T-helper 2 cell treated with Interferon-gamma antibody and Interleukin-4, amounts not matched to agents 5 μg/mL and 100 μg/mL, for 36 hours (primary cell): ENCODE data around the gene CCBE1.
"Not testable (repeated sequence)": the region's sequence is repeated elsewhere in the genome, so short reads cannot be mapped to it uniquely, and the experiment has no call there.

ENCODE experiments used
- DNase-seq: peaks from one replicate; pipeline ENCODE4 v3.0.0; 2021; ENCODE audit warnings: low spot score
- H3K27ac Mint-ChIP-seq: one replicate; pipeline ENCODE4 v1.8.0; 2021; ENCODE audit warnings: mild to moderate bottlenecking, mixed read lengths
- H3K27me3 Mint-ChIP-seq: one replicate; pipeline ENCODE4 v1.8.0; 2021; ENCODE audit warnings: low read depth, mixed read lengths
- H3K36me3 Mint-ChIP-seq: one replicate; pipeline ENCODE4 v1.8.0; 2021; ENCODE audit warnings: low read depth, mixed read lengths
- H3K4me1 Mint-ChIP-seq: one replicate; pipeline ENCODE4 v1.8.0; 2021; ENCODE audit warnings: low read depth, mixed read lengths
- H3K4me3 Mint-ChIP-seq: one replicate; pipeline ENCODE4 v1.8.0; 2022; ENCODE audit warnings: mild to moderate bottlenecking, moderate library complexity, mixed read lengths
- H3K9me3 Mint-ChIP-seq: one replicate; pipeline ENCODE4 v1.8.0; 2021; ENCODE audit warnings: mixed read lengths

Gene CCBE1

GRCh38 chr18:59546188-59546587 lies 151.0 kb downstream of the CCBE1 start:
- Mint-ChIP-seq H3K27ac (no peak overlapping the region), H3K27me3 (no peaks in the 10 kb centered on the region), H3K4me1 (no peaks in the 10 kb centered on the region), H3K9me3 (no peaks in the 10 kb centered on the region), H3K4me3 (no peak overlapping the region), H3K36me3 (no peaks in the 10 kb centered on the region)
- DNase-seq: no peak

- Mint-ChIP-seq H3K36me3 (no peaks in the 10 kb centered on the region), H3K9me3 (no peaks in the 10 kb centered on the region), H3K27me3 (peaks cover 3% of the 10 kb centered on the region), H3K27ac (no peak overlapping the region), H3K4me3 (no peak overlapping the region), H3K4me1 (peaks cover 2% of the 10 kb centered on the region)
- DNase-seq: no peak
These were observed 156.4 kb downstream of the CCBE1 start for GRCh38 chr18:59540780-59541179.

GRCh38 chr18:59540346-59540745 lies 156.9 kb downstream of the CCBE1 start:
- H3K36me3 Mint-ChIP-seq: no peaks in the 10 kb centered on the region
- no peak overlapping the region for H3K27ac Mint-ChIP-seq
- H3K4me1 Mint-ChIP-seq: peaks cover 2% of the 10 kb centered on the region
- DNase-seq: no peak
- H3K9me3 Mint-ChIP-seq: no peaks in the 10 kb centered on the region
- H3K4me3 Mint-ChIP-seq: no peak overlapping the region
- peaks cover 3% of the 10 kb centered on the region for H3K27me3 Mint-ChIP-seq

DNA sequence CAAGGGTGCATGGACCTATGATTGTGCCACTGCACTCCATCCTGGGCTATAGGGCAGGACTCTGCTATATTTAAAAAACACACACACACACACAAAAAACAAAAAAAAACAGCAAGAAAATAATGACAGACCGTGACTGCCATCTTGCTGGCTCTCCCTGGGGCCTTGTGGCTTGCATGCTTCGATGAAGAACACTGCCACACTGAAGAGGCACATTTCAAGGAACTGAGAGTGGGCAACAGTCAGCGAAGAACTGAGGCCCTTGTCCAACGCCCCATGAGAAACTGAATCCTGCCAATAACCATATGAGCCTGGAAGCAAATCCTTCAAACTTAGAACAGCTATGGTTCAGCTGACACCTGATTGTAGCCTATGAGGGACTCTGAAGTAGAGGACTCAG lies 158.1 kb downstream of the CCBE1 start:
- Mint-ChIP-seq H3K36me3 (no peaks in the 10 kb centered on the region), H3K4me1 (peaks cover 2% of the 10 kb centered on the region), H3K27me3 (peaks cover 3% of the 10 kb centered on the region), H3K4me3 (no peak overlapping the region), H3K9me3 (no peaks in the 10 kb centered on the region), H3K27ac (no peak overlapping the region)
- DNase-seq: no peak

GRCh38 chr18:59537579-59537978 lies 159.6 kb downstream of the CCBE1 start:
- no peaks in the 10 kb centered on the region for H3K9me3 Mint-ChIP-seq
- H3K27me3 Mint-ChIP-seq: peaks cover 3% of the 10 kb centered on the region
- peaks cover 2% of the 10 kb centered on the region for H3K4me1 Mint-ChIP-seq
- H3K27ac Mint-ChIP-seq: no peak overlapping the region
- no peak for DNase-seq
- H3K36me3 Mint-ChIP-seq: no peaks in the 10 kb centered on the region
- no peak overlapping the region for H3K4me3 Mint-ChIP-seq

DNA sequence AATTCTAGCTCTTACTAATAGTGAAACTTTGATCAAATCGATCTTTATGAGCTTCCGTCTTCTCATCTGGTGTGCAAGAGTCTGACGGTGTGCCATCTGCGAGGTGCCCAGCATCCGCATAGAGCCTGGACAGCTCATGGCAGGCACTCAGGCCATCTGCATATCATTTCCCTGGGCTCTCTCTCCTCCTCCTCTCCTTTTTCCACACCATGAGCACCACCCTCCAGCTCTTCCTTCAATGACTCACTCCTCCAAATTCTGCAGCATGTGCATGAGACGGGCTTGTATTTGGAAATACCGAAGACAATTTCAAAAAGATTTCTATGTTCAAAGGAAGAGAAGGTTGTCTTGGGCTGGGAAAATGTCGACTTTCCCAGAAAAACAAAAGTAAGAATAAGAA lies 161.1 kb downstream of the CCBE1 start:
- Mint-ChIP-seq H3K9me3 (no peaks in the 10 kb centered on the region), H3K27me3 (peaks cover 3% of the 10 kb centered on the region), H3K4me1 (peaks cover 2% of the 10 kb centered on the region), H3K27ac (no peak overlapping the region), H3K36me3 (no peaks in the 10 kb centered on the region), H3K4me3 (no peak overlapping the region)
- no peak for DNase-seq

DNA sequence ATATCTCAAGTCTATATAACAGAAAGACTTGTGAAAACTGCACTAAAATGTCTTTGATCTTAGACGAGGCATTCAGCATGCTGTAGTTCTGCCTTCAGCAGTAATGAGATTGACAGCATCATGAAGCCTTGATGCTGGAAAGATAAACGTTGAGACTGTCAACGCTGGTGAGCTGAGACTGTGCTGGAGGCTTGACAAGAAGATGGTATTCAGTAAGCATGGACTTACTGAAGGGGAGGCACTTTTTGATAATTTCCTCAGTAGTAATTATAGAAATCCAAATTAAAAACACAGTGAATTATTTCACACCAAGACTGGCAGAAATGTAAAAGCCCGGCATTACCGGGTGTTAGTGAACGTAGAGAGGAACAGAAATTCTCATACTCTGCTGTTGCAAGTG lies 162.2 kb downstream of the CCBE1 start:
- H3K27ac Mint-ChIP-seq: no peak overlapping the region
- peaks cover 2% of the 10 kb centered on the region for H3K4me1 Mint-ChIP-seq
- H3K4me3 Mint-ChIP-seq: no peak overlapping the region
- no peak for DNase-seq
- no peaks in the 10 kb centered on the region for H3K9me3 Mint-ChIP-seq
- no peaks in the 10 kb centered on the region for H3K36me3 Mint-ChIP-seq
- H3K27me3 Mint-ChIP-seq: peaks cover 3% of the 10 kb centered on the region

GRCh38 chr18:59528866-59529265 lies 168.4 kb downstream of the CCBE1 start:
- Mint-ChIP-seq H3K4me1 (no peaks in the 10 kb centered on the region), H3K9me3 (no peaks in the 10 kb centered on the region), H3K27me3 (no peaks in the 10 kb centered on the region), H3K4me3 (no peak overlapping the region), H3K27ac (no peak overlapping the region), H3K36me3 (no peaks in the 10 kb centered on the region)
- DNase-seq: no peak

- Mint-ChIP-seq H3K27ac (no peak overlapping the region), H3K36me3 (no peaks in the 10 kb centered on the region)
These were observed 176.5 kb downstream of the CCBE1 start for GRCh38 chr18:59520562-59521355.

DNA sequence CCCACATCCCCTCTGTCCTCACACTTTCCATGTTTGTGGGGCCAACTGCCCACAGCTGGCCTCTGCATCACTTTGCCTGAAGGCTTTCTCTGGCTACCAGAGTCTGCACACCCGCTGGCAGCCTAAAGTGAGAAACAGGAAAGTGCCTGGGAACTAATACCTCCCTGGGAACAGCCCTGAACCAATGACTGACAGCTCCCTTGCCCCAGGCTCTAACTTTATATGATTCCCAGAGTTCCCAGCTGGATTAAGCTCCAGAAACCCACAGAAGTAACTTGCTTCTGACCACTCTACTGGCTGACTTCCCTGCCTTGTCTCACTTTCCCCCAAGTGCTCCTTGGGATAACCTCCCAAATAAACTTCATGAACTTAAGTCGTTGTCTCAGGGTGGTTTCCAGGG lies 178.5 kb downstream of the CCBE1 start:
- H3K9me3 Mint-ChIP-seq: no peaks in the 10 kb centered on the region
- H3K4me3 Mint-ChIP-seq: no peak overlapping the region
- no peak for DNase-seq
- H3K36me3 Mint-ChIP-seq: no peaks in the 10 kb centered on the region
- no peak overlapping the region for H3K27ac Mint-ChIP-seq
- no peaks in the 10 kb centered on the region for H3K27me3 Mint-ChIP-seq
- H3K4me1 Mint-ChIP-seq: no peaks in the 10 kb centered on the region

More at GRCh38 chr18:59520562-59521355, 176.5 kb downstream of the CCBE1 start:
- DNase-seq: no peak
- Mint-ChIP-seq H3K9me3 (no peaks in the 10 kb centered on the region), H3K4me1 (no peaks in the 10 kb centered on the region), H3K27me3 (no peaks in the 10 kb centered on the region), H3K4me3 (no peak overlapping the region)

DNA sequence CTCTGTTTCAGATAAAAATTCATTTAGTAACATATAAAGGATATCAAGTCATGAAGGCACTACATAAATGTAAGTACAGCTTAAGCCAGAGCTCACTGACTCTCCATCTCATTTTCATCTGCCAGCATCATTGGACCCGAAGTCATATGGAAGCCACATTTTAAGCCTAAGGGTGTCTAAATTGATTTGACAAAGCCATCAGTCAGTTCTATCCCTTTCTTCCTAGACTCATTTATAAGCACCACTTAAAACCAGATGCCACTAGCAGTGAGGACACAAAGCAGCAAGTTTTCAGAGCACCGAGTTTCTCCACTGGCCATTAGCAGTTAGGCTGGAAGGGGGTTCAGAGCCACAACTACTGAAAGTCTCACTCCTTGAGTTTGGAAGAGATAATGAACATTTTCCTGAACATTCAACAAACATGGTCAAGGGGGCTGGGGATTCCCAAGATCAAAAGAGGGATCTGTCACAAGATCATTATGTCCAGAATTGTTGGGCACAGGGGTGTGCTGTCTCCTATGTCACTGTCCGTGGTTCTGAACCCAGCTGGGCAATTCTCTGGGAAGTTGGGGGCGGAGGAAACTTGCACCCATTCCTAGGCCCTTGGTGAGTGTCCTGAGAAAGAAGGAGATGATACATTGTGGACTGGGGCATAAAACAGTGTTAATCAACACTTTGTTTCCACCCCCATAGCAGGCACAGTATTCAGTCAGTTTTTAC lies 179.6 kb downstream of the CCBE1 start:
- DNase-seq: no peak
- Mint-ChIP-seq H3K4me3 (no peak overlapping the region), H3K27ac (no peak overlapping the region), H3K27me3 (no peaks in the 10 kb centered on the region), H3K4me1 (no peaks in the 10 kb centered on the region), H3K36me3 (no peaks in the 10 kb centered on the region), H3K9me3 (no peaks in the 10 kb centered on the region)

DNA sequence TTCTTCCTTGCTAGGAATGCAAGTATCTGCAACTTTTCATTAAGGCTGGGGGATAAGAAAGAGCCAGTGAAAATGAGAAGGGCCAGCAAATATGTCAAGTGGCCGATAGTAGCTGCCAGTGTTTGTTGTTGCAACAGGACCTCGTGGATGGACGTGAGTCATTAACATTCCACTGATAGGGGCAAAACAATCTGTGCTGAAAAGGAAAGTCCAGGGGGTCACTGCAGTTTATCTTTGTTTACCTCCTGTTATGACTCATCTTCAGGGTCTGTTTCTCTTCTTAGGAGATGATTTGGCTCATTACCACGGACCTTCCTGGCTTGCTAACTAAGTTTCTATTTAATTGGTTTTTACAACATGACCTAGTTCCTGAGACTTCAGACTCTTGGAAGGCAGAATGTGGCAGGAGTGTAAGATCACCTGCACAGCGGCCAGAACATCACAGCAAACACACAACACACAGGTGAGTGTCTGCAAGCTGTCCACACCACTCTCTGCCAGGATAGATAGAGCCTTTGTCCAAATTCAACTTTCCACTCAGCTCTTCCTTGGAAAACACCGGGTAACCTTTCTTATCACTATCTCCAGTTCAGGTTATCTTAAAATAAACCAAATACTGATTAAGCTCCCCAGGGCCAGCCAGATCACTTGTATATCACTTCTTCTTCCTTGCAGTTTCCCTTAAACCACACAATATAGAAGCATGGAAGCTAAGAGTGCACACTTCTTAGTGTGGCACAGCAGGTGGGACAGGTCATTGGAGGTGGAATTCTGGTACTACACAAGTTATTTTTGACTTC lies 180.7 kb downstream of the CCBE1 start:
- no peak for DNase-seq
- no peaks in the 10 kb centered on the region for H3K9me3 Mint-ChIP-seq

GRCh38 chr18:59515956-59516355 lies 181.3 kb downstream of the CCBE1 start:
- not testable (repeated sequence) for H3K27ac Mint-ChIP-seq, H3K36me3 Mint-ChIP-seq, H3K4me3 Mint-ChIP-seq, H3K9me3 Mint-ChIP-seq, DNase-seq, H3K27me3 Mint-ChIP-seq, H3K4me1 Mint-ChIP-seq

More for the DNA sequence above, 180.7 kb downstream of the CCBE1 start:
- no peaks in the 10 kb centered on the region for H3K4me1 Mint-ChIP-seq
- H3K4me3 Mint-ChIP-seq: no peak overlapping the region
- no peaks in the 10 kb centered on the region for H3K27me3 Mint-ChIP-seq
- H3K36me3 Mint-ChIP-seq: no peaks in the 10 kb centered on the region
- no peak overlapping the region for H3K27ac Mint-ChIP-seq

GRCh38 chr18:59515147-59515546 lies 182.1 kb downstream of the CCBE1 start:
- Mint-ChIP-seq H3K9me3 (no peaks in the 10 kb centered on the region), H3K36me3 (no peaks in the 10 kb centered on the region), H3K4me3 (no peak overlapping the region), H3K27ac (no peak overlapping the region), H3K4me1 (no peaks in the 10 kb centered on the region), H3K27me3 (no peaks in the 10 kb centered on the region)
- DNase-seq: no peak
